Breast epithelium (tissue), 4 donors: ENCODE data around the gene KRT7. TPM values are rescaled to one million over a fixed set of nuclear protein-coding genes. Genes with fewer than 3 reads are reported as not detected.

Experiments used
- DNase-seq, 2 donors: peaks; one replicate each; pipeline ENCODE4 v3.0.0-alpha.2; 2019; ENCODE audit warnings: low spot score in 2 of 2
- H3K27ac ChIP-seq, 2 donors: fragments of 200-600 bp; sonication (generic) in 1 of 2; one replicate each; pipeline ENCODE4 v1.5.1; 2016 to 2019; ENCODE audit warnings: mild to moderate bottlenecking in 1 of 2
- H3K27me3 ChIP-seq, 2 donors: fragments of 200-600 bp; sonication (generic) in 1 of 2; one replicate each; pipeline versions ENCODE4 v1.5.1 to v1.6.0; 2017 to 2019; ENCODE audit warnings: control low read depth in 1 of 2, mild to moderate bottlenecking in 1 of 2
- H3K36me3 ChIP-seq: fragments of 200-600 bp; one replicate; pipeline ENCODE4 v1.5.1; 2019
- H3K4me1 ChIP-seq, 2 donors: fragments of 200-600 bp; sonication (generic); one replicate each; pipeline ENCODE4 v1.5.1; 2016 to 2019; ENCODE audit warnings: control low read depth in 1 of 2
- H3K4me3 ChIP-seq, 3 donors: fragments of 200-600 bp; sonication (generic); 1 replicate in 2 of 3; 2 replicates in 1 of 3; pipeline ENCODE4 v1.5.1; 2016 to 2019; ENCODE audit warnings: mild to moderate bottlenecking in 3 of 3, moderate library complexity in 2 of 3
- H3K9me3 ChIP-seq, 2 donors: fragments of 200-600 bp; sonication (generic) in 1 of 2; one replicate each; pipeline ENCODE4 v1.5.1; 2016 to 2019; ENCODE audit warnings: control low read depth in 1 of 2
- POLR2A ChIP-seq: fragments of 450-650 bp; IDR thresholded peaks from one replicate; pipeline ENCODE4 v1.6.1; 2016; ENCODE audit warnings: antibody characterized with exemption, mild to moderate bottlenecking, moderate library complexity
- POLR2AphosphoS5 ChIP-seq, 3 donors: sonication (generic); formaldehyde crosslinking; IDR thresholded peaks; one replicate each; pipeline ENCODE4 v1.6.1; 2017; ENCODE audit warnings: antibody characterized with exemption in 3 of 3
- intact Hi-C: fragments of 100-400 bp; cut with DNase I; formaldehyde crosslinking; loops from one replicate; pipeline ENCODE4 v1.15.1; 2023; ENCODE audit warnings: low total_unique reads
- total RNA-seq, 3 donors: library from RNA; depleted of rRNA; stranded (reverse); fragments of >200 nt; gene quantifications; one replicate each; pipeline ENCODE4 v1.1.0, GENCODE V29; 2016
- TF ChIP-seq, protein P1 (sequence below), 3 donors: fragments of 450-650 bp; IDR thresholded peaks; one replicate each; pipeline ENCODE4 v1.5.1; 2016 to 2017; ENCODE audit warnings: antibody characterized with exemption in 3 of 3, mild to moderate bottlenecking in 3 of 3, moderate library complexity in 3 of 3

KRT7 gene
- total RNA-seq, 3 donors from 2014 or later: 4.2 to 1,051 (median 358) TPM

DNA sequence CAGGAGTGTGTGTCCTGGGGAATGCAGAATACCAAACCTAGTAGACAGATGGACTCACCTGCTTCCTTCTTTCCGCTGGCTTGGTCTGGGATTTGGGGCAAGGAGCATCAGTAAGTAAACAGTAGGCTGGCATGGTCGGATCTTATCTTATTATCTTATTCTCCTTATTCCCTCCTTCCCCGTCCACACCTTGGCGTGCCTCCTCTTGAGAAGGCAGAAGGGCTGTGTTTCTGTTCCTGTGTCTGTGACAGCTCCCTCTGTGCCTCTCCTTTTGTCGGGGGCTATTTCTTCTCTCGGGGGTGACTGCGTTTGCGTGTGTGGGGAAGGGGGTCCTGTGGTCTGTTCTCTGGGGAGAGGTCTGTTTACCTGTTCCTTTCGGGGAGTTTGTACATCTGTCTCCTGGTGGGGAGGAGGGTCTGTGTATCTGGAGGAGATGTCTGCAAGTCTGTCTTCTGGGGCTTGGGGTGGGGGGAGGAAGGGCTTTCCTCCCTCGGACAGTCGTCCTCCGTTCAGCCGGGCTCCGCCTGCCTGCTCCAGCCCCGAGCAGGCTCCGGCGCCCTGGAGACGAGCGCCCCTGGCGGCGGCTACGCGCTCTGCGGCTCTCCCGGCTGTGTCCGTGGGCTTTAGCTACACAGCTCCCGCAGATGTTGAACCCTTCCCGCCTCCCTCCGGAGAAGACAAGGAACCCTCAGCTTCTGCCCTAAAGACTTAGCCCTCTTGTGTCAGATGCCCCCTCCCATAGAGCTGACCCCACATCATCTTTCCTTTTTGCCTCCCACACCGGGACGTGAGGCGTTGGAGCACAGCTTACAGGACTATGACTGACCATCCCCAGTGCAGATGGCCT, 45.8 kb downstream of the KRT7 start:
- Histone ChIP-seq H3K9me3 (no peaks in the 10 kb centered on the region), H3K4me1 (peaks cover 12 to 14% of the 10 kb centered on the region in 2 donors), H3K27me3 (no peaks in the 10 kb centered on the region), H3K36me3 (no peaks in the 10 kb centered on the region), H3K27ac (peak overlapping the region; percentile 96), H3K4me3 (peak overlapping the region in 2 of 3 donors; percentile 37 to 59)
- intact Hi-C loops: loop anchor here (1.0 kb wide), 1 partner anchor 123 kb away; no protein-coding TSS in a partner anchor
- TF ChIP-seq POLR2AphosphoS5 (IDR thresholded peaks at IDR 0.05) (peak in 1 of 3 donors; percentile 59), POLR2A (no peak)
- TF ChIP-seq, protein P1, sequence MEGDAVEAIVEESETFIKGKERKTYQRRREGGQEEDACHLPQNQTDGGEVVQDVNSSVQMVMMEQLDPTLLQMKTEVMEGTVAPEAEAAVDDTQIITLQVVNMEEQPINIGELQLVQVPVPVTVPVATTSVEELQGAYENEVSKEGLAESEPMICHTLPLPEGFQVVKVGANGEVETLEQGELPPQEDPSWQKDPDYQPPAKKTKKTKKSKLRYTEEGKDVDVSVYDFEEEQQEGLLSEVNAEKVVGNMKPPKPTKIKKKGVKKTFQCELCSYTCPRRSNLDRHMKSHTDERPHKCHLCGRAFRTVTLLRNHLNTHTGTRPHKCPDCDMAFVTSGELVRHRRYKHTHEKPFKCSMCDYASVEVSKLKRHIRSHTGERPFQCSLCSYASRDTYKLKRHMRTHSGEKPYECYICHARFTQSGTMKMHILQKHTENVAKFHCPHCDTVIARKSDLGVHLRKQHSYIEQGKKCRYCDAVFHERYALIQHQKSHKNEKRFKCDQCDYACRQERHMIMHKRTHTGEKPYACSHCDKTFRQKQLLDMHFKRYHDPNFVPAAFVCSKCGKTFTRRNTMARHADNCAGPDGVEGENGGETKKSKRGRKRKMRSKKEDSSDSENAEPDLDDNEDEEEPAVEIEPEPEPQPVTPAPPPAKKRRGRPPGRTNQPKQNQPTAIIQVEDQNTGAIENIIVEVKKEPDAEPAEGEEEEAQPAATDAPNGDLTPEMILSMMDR (IDR thresholded peaks at IDR 0.05): peak; percentile 64 to 99 (median 97)
- DNase-seq: peak; percentile 80 to 85

DNA sequence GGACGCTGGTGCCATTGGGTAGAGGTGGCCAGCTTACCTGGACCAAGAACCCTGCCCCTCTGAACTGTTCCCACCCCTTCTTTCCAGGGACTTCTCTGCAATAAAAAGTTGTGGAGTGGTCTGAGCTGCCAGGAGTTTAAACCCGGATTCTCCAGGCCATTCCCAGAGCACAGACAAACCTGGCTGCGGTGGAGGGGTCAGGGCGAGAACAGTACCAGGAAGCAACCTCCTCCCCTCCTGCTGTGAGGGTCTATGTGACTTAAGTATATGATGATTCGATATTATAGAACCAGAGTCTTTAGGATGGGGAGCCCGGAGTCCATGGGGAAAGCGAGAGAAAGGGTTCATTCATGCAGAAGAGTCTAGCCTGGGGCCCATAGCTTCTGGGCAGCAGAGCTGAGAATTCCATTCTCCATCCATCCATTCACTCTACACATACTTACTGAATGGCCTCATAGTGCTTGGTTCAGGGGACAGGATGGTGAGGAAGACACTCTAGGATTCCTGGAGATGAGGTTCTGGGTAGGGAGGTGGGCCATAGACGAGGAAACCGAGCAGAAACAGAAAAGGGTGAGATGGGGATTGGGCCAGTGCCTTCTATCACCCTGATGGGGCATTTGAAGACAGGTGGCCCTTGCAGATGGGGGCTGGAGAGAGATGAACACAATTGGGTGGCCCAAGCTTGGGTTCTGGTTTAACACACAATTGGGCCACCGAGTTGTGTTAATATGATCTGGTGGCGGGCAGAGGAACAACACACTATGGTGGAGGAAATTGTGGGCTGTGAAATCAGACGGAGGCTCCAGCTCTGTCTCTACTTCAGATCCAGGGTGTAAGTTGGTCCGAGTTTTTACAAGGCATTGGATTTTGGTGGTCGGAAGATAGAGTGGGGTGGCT, 46.6 kb downstream of the KRT7 start:
- TF ChIP-seq POLR2AphosphoS5 (IDR thresholded peaks at IDR 0.05): no peak
- TF ChIP-seq, protein P1 (IDR thresholded peaks at IDR 0.05): peak; percentile 17 to 43 (median 34)
- H3K27me3 ChIP-seq: no peaks in the 10 kb centered on the region
- DNase-seq: peak; percentile 22 to 33
- intact Hi-C loops: loop anchor here (1.0 to 10.0 kb wide), 2 partner anchors 124 to 1105 kb away; partner anchors contain the start of gene SP1
- H3K4me1 ChIP-seq: peaks cover 12 to 14% of the 10 kb centered on the region in 2 donors
- peak overlapping the region; percentile 96 for H3K27ac ChIP-seq
- H3K4me3 ChIP-seq: peak overlapping the region in 1 of 3 donors; percentile 59
- no peaks in the 10 kb centered on the region for H3K9me3 ChIP-seq
- no peaks in the 10 kb centered on the region for H3K36me3 ChIP-seq

DNA sequence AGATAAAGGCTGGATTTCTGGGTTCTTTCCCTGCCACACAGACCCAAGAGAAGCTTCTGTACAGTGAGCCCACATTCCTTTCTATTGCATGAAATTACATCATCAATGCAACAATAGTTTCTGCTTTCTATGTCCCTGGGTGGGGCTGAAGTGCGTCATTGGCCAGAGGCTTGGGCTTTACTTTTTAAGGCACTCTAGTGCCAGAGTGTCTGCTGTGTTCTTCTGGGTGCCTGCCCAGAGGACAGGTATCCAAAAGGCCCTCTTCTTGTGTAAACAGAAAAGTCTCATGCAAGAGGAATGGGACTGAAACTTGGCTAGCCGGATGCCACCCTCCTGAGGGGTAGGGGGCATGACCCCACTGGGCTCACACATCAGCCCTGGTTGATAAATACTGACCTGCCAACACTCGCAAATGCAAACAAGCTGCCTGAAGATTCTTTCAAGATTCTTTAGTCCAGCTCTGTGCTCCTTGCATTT, 47.3 kb downstream of the KRT7 start:
- Histone ChIP-seq H3K36me3 (no peaks in the 10 kb centered on the region), H3K4me3 (peak overlapping the region in 1 of 3 donors; percentile 23), H3K4me1 (peaks cover 12 to 14% of the 10 kb centered on the region in 2 donors), H3K9me3 (no peaks in the 10 kb centered on the region), H3K27ac (peak overlapping the region; percentile 96), H3K27me3 (no peaks in the 10 kb centered on the region)
- peak; percentile 81 to 98 for DNase-seq
- TF ChIP-seq POLR2AphosphoS5 (IDR thresholded peaks at IDR 0.05) (peak; percentile 43 to 73 (median 51)), POLR2A (no peak)
- intact Hi-C loops: loop anchor here (10.0 kb wide), 1 partner anchor 1104 kb away; the partner anchor contains the start of gene SP1

DNA sequence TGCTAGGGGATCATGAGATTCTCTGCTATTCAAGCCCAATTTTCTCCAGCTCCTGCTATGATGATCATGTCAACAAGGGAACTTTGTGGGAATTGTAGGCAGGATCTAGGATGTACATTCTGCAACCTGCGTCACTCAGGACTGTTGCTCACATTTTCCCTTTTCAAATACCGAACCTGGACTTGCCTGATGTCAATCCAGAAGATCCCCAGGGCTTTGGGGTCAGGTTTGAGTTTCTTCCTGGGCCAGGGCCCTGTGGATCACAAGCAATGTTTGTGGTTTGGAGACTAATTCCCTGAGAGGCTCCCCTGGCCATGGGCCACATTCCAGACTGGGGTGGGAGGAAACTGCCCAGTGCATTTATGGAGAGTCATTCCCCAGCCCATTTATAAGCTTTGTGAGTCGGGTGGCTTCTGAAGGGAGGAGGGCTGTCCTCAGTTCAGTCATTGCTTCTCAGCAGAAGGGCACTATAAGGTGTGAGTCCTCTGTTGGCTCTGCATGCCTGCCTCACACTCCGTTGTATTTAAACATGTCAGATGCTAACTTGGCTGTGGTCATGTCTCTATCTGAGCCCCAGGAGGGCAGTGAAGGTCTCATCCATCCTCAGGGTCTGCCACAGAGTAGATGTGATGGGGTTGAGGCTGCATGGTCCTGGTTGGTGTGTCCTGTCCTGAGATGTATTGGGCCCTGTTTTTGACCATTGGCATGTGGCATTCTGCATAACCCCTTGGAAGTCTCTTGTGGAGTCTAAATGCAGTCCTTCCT, 47.9 kb downstream of the KRT7 start:
- Histone ChIP-seq H3K4me1 (peaks cover 12 to 14% of the 10 kb centered on the region in 2 donors), H3K9me3 (no peaks in the 10 kb centered on the region), H3K4me3 (peak overlapping the region in 1 of 3 donors; percentile 23), H3K27ac (peak overlapping the region; percentile 96), H3K36me3 (no peaks in the 10 kb centered on the region), H3K27me3 (no peaks in the 10 kb centered on the region)
- intact Hi-C loops: loop anchor here (10.0 kb wide), 1 partner anchor 1104 kb away; the partner anchor contains the start of gene SP1
- peak; percentile 85 to 97 for DNase-seq
- TF ChIP-seq, protein P1 (IDR thresholded peaks at IDR 0.05): no peak
- TF ChIP-seq POLR2AphosphoS5 (IDR thresholded peaks at IDR 0.05) (peak in 1 of 3 donors; percentile 59), POLR2A (no peak)
